GM12873 (cell line): Measurements from ENCODE around the gene COMTD1.

Experiments used
- CTCF ChIP-seq: IDR thresholded peaks from 2 replicates; pipeline ENCODE4 v1.5.1; 2012; ENCODE audit warnings: low read depth, mild to moderate bottlenecking, moderate library complexity, low read length, control low read depth; ENCODE audit not compliant: insufficient read depth; ENCODE audit errors: missing control alignments

Gene COMTD1

GRCh38 chr10:75272896-75273295, 37.1 kb upstream of the COMTD1 start:
- TF ChIP-seq CTCF, result no peak

- no peak for TF ChIP-seq CTCF
Observed at GRCh38 chr10:75272094-75272493, 36.3 kb upstream of the COMTD1 start.

GRCh38 chr10:75269605-75270004, 33.8 kb upstream of the COMTD1 start:
- no peak for TF ChIP-seq CTCF

- TF ChIP-seq CTCF, result no peak
Observed at GRCh38 chr10:75266945-75267344, 31.2 kb upstream of the COMTD1 start.

- TF ChIP-seq CTCF, result no peak
Observed at GRCh38 chr10:75265856-75266255, 30.1 kb upstream of the COMTD1 start.

GRCh38 chr10:75263806-75264205, 28.0 kb upstream of the COMTD1 start:
- TF ChIP-seq CTCF, result no peak

- no peak for TF ChIP-seq CTCF
Observed at GRCh38 chr10:75261813-75262705, 26.3 kb upstream of the COMTD1 start.
